Iris pigment epithelial cell (primary cell): ENCODE data around the gene LRMDA.
A peak's percentile ranks its signal among the peaks of the same experiment; 100 is the strongest.

ENCODE experiments used
- DNase-seq: peaks from one replicate; pipeline ENCODE4 v3.0.0-alpha.2; 2011; ENCODE audit warnings: low read depth

The LRMDA gene

DNA sequence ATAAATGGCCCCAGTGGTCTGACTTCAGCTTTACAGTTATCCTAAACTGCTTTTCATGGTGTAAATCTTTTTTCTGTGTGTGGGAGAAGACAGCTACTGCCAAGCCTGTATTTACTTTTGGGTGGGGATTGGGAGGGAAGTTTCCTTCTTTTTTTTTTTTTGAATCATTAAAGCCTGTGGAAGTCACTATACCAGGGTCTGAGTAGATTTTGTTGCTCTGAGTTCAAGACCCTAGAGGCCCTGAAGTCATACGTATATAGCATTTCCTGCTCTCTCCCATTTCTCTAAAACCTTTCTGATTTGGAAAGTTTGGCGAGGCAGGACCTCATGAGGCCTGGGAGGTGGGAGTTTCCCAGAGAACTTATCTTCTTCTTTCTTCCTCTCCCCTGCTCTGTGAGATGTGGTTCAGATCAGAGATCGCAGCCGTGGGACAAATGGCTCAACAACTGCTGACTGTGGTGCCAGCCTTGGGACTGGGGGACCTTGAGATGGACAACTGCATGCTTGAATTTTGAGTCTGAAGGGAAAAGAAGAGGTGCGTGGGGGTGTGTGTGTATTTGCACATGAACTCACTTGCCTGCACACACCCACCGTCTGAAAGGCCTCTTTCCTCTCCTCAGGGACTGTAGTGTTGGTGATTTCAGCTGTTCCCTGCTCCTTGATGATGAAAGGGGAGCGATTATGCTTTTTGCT, 18.1 kb downstream of the LRMDA start:
- DNase-seq = no peak

DNA sequence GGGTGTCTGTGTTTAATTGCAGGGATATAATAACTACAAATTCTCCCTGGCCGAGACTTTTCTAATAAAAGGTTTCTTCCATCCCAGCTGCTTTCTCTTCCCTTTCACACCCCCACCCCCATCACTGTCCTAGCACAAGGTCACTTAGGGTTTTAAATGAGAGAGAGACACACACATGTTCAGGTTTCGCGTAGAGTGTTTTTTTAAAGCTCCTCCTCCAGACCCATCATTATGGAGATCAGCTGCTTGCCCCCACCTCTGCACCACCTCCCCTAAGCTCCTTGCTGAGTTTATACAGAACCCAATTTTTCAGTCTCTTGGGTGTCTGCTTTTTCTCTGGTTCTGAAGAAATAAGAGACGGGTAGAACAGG, 18.6 kb downstream of the LRMDA start:
- DNase-seq = no peak

DNA sequence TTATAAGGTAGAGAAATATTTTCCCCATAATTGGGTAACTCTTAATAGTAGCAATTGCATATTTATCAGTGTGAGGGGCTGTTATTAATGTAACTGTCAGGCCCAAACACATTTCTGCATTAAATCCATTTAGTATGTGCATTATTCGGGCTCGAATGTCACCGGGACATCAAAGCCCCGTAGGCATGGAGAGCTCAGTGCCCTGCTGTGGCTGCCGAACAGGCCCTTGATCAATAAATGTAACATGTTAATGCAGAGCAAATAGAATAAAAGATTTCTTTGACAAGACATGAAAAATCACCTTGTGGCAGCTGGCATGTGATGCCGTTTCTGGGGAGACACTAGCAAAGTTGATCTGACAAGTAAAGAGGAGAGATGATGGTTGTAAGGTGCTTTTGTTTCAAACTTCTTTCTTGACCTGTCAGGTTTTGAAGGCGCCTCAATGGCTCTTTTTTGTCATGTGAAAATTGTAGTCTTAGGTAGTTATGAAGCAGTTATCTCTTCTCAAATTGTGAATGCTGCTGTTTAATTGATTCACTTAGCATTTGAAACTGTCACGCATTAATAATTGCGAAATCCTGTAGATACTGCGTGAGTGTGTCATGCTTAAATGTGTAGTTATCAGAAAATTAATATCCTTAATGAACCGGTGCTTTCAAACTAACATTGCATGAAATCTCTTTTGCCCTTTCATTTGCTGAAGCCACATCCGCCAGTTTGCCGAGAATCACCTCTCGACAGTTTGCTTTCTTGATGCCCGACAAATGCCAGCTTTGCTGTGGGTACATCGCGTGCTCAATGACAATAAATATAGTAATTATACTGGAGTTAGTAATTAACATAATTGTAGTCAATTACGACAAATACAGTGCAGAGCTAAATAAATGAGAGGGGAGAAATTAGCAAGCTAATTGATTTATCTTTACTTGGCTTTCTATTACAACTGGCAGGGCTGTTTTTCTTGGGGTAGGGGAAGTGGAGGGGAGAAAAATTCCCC, 19.5 kb downstream of the LRMDA start:
- DNase-seq = no peak

DNA sequence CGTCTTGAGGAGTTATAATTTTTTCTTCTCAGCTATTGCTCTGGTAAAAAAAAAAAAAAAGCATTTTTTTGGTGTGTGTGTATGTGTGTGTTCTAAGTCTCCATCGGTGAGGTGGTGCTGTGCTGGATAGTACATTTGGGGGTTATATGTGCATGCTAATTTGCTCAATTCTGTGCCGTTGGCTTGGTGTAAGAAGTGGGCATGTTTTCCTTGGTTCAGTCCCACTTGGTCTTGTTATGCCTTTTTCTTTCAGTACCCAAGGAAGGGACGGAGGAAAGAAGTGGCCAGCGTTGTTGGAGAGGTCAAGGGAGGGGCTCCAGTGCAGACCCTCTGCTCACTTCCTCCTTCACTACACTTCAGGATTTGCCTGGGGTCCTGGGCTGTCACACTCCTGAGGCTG, 20.4 kb downstream of the LRMDA start:
- no peak for DNase-seq

DNA sequence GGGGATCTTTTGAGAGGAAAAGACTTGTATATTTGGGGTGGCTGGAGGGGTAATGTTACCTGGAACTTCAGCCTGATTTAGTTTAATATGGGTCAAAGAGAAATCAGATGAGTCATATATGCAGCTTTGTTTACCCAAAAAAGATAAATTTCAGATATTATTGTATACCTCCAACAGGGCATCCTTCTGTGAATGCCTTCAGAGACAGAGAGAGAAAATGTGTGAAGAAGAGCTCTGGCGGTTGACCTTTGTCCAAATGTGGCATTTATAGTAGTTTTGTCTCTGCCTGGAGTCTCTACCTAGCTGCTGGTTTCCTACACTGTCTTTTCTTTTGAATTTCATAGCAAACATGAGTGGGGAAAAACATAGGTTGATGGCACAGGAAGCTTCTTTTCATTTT, 21.6 kb downstream of the LRMDA start:
- DNase-seq = no peak

DNA sequence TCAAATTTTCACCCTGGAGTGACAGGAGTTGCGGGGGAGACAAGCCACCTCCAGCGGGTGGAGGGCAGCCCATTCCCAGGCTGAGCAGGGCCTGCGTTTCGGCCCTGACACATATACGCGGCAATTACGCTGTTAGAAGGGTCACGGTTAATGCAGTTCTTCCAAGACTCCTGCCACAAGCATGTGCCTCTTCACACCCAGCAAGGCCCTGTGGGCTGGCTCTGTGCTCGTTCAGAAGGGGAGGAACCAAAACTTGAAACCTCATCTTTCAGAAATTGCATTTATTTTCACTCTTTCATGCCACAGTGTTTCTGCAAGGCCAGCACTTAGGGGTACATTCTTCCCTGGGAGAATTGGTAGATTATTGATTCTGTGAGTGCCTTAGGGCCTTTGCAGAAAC, 24.7 kb downstream of the LRMDA start:
- DNase-seq = no peak

DNA sequence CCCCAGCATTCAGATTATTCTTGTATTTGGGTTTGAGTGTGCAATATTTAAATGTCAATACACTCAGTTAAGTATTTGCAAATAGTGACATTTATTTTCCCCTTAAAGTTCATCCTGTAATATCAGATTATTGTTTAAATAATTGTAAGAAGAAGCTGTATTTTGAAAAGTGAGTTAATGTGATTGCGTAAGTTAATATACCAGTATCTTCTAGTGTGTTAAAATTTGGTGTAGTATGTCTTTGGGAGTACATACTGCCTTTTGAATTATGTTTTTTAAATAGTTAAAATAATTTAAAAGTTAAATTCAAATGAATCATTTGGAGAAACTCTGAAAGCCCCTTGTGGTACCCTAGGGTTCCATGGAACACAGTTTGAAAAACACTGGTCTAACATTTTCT, 28.6 kb downstream of the LRMDA start:
- DNase-seq = no peak

DNA sequence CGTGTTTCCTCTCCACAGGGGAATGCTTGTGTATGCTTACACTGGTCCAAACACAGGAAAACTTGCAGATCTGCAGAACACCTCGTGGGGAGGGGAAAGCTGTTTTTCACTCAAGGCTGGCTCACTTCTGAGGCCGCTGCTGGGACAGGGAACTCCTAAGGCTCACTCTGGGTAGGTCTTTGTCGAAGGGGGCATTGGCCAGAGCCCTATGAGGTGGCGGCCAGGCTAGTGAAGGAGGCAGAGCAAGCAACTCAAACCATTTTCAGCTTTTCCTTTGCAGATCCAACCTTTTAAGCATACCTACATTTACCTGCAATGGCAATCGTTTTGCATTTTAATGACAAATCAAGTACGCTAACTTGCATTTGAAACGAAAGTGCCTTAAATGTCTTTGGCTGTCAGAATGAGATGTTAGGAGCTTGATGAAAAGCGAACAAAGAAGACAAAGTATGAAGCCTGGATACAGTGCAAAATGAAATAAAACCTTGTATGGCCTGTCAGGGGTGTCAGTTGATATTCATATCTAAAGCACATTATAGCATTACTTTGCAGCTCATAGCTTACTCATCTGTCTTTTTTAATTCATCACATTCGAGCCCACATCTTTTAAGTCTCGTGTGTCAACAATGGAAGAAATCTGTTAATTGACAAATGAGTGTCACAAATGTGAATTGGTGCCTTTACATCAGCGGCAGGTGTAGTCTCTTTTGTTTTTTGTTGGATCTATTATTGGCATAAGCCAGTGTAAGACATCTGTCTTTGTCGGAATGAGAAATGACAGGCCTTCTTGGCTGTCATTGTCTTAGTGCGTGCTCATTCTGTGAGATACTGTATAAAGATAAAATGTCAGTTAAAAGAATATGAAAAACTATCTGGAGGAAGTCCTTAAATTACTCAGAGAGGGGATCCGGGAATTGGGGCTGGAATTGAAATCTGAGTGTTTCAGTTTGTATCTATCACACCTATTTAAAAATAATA, 30.5 kb downstream of the LRMDA start:
- no peak for DNase-seq

DNA sequence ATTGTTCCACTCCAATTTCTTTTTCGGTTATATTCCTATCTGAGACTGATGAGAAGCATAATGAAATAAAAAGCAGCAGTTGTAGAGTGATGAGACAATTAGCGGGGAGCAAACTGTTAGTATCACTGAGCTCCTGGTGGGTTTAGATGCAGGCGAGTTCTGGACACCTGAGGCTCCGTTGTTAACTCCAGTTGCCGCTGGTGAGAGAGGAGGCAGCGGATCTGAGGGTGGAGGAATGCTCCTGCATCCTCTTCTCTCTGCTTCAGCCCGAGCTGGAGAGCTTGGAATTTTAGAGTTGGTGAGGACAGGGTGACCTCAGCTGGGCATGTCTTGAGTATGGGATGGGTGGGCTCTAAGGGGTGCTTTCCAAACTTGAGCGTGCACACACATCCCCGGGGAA, 31.4 kb downstream of the LRMDA start:
- no peak for DNase-seq

DNA sequence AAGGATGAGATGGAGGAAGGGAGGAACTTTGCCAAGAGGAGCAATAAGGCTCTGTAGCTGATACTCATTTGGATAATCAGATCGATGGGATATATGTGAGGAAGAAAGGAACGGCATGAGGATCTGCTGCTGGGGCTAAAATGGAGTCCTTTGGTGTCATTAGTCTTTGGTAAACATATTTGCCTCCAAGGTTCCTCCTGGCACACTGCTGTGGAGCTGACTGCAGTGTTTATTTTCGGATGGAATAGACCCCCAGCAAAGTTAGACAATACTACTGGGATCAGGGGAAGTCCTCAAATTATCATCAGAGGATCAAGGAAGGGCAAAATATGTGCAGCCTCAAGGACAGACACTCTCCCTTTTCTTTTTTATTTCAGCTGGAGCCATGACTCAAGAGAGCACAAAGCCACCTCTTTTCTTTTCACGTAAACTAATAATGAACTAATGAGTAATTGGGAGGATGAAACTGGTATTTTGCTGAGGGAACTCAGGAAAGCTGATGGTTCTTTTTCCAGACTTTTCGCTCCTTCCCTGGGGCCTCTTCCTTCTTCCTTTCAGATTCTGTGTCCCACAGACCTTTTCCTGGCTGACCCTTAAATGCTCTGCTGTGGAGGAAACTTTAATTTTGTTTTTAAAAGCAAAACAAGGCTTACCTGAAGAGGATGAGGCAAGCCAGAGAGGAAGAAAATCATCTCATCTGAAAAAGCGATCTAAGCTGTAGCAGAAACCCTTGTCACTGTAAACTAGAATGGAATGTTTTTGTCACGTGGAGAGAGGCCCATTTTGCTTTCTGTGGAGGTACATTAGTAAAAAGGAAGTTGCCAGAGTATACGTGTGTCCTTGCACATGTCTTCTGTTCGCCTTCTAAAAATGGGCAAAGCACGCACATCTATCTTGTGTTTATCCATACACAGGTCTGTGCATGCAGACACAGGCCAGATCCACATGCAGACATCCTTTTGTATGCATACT, 33.3 kb downstream of the LRMDA start:
- DNase-seq = no peak

DNA sequence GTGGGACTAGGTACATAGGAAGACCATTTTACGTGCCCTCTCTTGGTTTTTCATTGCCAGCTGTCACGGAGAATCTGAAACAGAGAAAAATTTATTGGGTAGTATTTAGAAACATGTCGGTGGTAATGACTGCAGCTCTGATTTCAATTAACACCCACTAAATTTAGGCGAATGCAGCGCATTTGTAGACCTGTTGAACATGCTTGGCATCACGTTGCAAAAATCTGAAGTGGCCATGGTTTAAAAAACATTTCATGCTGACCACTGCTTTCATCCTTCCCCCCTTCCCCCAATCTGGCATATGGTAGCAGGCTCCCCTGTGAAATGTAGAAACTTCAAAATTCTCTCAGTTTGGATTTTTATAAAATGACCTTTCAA, 34.0 kb downstream of the LRMDA start:
- DNase-seq = no peak

DNA sequence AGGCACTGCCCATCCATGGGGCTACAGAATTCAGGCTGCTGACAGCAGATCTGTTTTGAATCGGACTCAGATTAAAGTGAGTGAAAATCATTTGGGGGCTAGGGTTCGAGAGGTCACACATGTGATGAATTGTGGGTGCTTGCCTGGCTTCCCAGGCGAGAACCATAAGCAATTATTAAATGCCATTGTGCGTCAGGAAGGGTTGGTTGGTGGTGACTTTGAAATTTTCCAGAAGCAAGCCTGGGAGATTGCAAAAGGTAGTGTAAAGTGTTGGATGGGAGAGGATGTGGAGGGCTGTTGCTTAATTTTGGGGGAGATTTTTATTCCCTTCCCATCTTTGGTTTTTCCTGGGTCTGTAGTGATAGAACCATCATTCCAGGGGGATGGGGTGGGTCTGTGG, 34.6 kb downstream of the LRMDA start:
- no peak for DNase-seq

DNA sequence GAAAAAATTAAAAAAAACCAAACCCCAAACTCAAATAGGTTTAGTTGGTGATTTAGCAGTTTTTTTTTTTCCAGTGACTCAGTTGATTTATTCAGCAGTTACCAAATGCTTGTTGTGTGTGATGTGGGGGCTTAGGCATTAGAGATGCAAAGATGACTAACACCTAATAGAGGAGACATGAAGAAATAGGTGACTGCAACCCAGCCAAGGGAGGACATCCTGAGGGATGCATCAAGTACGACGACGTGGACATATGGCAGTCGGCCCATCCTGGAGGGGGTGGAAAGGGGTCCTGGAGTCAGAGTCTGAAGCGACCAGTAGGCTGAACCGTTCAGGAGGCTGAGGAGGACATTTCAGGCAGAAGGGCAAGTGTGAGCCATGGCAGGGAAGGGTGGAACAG, 35.5 kb downstream of the LRMDA start:
- DNase-seq = peak; percentile 12

DNA sequence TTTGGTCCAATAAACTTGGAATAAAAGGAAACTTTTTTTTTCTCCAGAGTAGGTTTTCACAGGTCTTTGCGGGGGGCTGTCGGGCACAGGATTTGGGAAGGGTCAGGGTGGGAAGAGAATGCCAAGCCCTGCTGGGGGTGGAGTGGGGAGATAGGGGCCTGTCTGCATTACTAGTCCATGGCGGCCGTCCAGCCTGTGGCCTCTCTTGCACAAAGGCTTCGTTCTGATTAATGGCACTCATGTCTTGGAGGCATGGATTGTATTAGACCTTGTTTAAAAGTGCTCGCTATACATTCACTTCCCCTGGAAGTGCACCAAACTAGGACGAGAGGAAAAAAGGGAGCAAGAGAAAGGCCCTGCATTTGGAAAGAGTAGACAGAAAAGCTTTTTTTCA, 37.2 kb downstream of the LRMDA start:
- DNase-seq = no peak

DNA sequence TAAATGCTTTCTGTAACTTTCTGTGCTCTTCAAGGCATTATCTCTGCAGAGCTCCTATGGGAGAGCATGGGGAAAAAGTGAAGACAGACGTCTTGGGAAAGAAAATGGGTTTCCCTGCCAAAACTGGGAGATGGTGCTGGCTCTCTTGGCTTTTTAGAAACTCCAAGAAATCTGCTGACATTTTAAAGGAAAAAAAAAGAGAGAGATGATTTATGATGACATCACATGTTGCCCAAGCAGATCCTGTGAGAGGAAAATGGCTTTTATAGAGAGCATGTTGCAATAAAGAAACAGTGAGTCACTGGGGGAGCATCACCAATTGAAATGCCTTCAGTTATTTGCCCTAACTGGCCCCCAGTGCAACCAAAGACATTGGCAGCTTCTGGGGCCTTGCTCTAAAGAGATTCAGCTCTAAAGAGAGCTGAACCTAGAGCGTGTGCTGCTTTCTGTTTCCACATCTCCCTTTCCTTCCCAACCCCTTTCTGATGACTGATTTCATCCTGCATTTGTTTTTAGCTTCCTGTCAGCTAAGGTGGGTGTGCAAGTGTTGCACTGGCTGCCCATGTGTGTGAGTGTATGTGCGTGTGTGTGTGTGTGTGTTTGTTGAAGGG, 37.7 kb downstream of the LRMDA start:
- DNase-seq = peak; percentile 88

DNA sequence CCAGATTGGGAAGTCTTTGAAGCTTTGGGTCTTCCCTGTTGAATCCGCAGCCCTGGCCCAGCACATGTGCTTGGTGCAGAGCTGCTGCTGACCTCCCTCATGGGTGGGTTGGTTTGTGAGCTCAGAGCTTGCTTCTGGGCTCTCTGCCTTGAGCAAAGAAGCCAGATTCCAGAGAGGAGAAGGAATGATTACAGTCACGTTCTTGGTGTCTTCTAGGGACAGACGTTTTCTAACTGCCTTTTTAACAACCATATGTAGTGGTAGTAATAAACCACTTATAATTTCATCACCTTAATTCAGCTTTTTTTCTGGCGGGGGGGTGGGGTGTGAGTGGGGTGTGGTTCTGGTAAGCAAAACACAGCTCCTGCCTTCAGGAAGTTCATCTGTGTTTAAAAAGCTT, 39.5 kb downstream of the LRMDA start:
- DNase-seq = no peak

DNA sequence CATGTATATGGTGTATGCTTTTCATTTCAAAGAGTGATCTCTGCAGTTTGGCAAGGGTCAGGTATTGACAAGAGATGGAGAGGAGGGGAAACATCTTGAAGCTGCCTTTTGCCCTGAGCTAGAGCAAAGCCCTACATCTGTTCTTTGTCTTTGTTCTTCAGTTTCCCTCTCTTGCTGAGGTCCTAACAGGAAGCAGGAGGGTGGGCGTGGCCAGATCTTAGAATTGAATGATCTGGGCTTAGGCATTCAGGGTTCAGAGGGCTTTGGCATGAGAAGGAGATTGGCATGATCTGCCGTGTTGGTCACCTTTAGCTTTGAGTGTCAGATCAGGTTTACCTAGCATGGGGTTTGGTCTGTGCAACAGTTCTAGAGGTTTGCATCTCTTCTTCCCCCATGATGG, 41.3 kb downstream of the LRMDA start:
- DNase-seq = no peak

DNA sequence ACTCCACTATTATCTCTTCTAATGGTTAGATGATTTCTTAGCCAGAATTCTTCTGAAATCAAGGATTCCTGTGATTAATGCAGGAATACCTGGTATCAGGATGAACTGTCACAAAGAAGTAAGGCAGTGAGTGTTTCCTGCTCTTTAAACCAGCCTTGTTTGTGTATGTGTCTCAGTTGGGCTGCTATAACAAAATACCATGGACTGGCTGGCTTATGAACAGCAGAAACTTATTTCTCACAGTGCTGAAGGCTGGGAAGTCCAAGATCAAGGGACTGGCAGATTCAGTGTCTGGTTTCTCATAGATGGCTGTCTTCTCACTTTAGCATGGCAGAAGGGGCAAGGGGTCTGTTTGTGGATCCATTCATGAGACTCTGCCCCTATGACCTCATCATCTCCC, 42.7 kb downstream of the LRMDA start:
- DNase-seq = no peak

DNA sequence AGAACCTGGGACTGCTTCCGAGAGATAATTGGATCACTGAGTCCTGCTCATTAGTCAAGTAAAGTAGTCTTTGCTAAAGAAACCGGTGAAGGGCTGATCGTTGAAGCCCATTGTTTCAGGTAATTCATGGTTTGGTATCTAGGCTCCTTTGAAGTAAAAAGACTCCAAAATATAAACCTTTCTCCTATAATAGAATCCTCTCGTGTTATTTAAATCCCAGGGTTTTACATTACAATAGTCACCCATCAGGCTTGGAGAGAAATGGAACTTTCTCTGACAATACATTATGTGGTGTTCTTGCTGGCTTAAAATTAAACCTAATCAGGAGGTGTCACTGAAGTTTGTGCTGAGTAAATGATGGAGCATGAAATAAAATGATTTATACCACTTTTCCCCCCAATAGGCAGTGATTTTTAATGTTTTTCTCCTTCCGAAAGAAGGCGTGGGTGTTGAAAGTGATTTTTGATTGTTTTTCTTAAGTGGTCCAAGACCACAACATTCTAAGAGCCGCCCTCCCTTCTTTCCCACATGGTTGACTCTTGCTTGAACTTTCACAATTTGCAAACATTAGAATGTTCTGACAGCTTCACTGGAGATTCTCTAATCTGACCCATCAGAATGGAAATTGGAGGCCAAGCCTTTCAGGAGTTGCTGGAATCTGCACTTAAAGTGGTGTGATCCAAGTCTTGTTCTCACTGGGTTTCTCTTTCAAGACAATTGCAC, 44.2 kb downstream of the LRMDA start:
- DNase-seq = peak; percentile 66

DNA sequence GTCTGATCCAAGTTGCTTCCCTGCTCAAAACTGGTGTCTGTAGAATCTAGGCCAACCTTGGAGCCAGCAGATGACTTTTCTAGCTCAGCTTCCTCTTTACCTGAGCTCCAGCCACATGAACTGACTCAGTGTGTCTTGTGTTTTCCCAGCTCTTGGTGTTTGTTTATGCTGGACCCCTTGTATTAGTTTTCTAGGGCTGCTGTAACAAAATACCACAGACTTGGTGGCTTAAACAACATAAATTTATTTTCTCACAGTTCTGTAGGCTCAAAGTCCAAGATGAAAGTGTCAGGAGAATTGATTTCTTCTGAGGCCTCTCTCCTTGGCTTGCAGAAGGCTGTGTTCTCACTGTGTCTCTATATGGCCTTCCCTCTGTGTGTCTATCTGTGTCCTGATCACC, 45.1 kb downstream of the LRMDA start:
- DNase-seq = no peak
